ENCODE results near the gene PES1. TPM values are rescaled to one million over a fixed set of nuclear protein-coding genes. Genes with fewer than 3 reads are reported as not detected.
"Not testable (repeated sequence)": the region's sequence is repeated elsewhere in the genome, so short reads cannot be mapped to it uniquely, and the experiment has no call there.

The PES1 gene
- polyA plus RNA-seq, 1 experiment: 109 TPM

DNA sequence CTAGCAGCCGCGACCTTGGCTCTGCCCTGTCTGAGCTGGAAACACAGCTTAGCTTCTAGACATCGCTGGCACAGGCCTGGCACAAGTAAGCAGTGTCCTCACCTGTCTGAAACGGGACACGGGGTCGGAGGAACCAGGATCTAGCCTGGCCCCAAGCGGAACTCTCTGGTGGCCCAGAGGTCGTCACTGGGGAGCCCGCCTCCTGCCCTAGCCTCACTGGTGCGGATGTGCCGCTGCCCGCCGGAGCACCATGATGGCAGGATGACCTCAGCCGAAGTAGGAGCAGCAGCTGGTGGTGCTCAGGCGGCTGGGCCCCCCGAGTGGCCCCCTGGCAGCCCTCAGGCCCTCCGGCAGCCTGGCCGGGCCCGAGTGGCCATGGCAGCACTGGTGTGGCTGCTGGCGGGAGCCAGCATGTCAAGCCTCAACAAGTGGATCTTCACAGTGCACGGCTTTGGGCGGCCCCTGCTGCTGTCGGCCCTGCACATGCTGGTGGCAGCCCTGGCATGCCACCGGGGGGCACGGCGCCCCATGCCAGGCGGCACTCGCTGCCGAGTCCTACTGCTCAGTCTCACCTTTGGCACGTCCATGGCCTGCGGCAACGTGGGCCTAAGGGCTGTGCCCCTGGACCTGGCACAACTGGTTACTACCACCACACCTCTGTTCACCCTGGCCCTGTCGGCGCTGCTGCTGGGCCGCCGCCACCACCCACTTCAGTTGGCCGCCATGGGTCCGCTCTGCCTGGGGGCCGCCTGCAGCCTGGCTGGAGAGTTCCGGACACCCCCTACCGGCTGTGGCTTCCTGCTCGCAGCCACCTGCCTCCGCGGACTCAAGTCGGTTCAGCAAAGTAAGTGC, 44.7 kb upstream of the PES1 start:
- H3K36me3 ChIP-seq (ENCODE audit: control insufficient read depth, insufficient read depth, low read length): no peaks in the 10 kb centered on the region
- DNase-seq (ENCODE audit: low read depth): no peak
- CTCF ChIA-PET: interaction anchor here (0.6 to 7.2 kb wide), 9 partner anchors 8 to 250 kb away, joined by 3 to 282 read pairs (median 10); no protein-coding TSS in a partner anchor
- no peaks in the 10 kb centered on the region for H3K27me3 ChIP-seq (ENCODE audit: control insufficient read depth, insufficient read depth, low read length)
- TF ChIP-seq, protein P1, sequence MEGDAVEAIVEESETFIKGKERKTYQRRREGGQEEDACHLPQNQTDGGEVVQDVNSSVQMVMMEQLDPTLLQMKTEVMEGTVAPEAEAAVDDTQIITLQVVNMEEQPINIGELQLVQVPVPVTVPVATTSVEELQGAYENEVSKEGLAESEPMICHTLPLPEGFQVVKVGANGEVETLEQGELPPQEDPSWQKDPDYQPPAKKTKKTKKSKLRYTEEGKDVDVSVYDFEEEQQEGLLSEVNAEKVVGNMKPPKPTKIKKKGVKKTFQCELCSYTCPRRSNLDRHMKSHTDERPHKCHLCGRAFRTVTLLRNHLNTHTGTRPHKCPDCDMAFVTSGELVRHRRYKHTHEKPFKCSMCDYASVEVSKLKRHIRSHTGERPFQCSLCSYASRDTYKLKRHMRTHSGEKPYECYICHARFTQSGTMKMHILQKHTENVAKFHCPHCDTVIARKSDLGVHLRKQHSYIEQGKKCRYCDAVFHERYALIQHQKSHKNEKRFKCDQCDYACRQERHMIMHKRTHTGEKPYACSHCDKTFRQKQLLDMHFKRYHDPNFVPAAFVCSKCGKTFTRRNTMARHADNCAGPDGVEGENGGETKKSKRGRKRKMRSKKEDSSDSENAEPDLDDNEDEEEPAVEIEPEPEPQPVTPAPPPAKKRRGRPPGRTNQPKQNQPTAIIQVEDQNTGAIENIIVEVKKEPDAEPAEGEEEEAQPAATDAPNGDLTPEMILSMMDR (IDR thresholded peaks at IDR 0.05; ENCODE audit: insufficient read depth, low read depth, low read length): 0 out of 2 replicates have a peak, but pooled peaks have one; percentile 20
- H3K4me3 ChIP-seq (ENCODE audit: low read depth, low read length): peak overlapping the region; percentile 46
- POLR2A ChIA-PET: interaction anchor here (0.6 to 1.0 kb wide), 2 partner anchors 116 to 403 kb away, joined by 3 read pairs; no protein-coding TSS in a partner anchor

DNA sequence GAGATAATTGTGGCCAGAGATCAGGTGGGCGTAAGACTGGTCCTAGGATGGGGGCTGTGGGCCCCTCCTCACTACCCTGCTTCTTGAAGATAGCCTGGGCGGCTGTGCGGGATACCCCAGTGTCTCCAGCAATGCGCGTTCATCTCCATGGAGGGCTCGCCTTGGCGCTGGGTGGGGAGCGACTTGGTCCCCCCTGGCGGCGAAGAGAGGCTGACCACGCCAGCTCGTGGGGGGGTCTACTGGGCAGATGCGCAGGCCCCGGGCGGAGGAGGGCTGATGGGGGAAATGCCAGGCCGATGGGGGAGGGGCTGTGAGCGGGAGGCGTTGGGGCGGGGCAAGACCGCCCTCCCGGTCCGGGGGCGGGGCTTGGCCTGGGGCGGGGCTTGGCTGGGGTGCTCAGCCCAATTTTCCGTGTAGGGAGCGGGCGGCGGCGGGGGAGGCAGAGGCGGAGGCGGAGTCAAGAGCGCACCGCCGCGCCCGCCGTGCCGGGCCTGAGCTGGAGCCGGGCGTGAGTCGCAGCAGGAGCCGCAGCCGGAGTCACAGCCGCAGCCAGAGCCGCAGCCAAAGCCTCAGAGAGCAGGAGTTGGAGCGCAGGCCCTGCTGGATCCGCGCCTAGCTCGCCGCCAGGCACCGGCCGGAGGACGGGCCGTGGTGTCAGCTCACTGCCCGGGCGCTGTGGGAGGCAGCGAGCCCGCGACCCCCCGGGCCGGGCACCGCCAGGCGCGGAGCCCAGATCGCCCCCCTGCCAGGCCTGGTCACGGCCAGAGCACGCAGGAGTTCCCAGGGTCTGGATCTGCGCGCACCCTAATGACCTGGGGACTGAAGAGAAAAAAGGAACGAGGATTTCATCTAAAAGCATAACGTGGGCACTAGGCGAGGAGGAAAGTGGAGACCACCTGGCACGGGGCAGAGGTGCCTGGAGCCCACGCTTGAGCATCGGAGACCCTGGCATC, 43.8 kb upstream of the PES1 start, which contains the start of gene SLC35E4:
SLC35E4 (plus strand) TSS at position 509 of the 953 bp plus-strand sequence. CDS start 670 bp downstream, outside the sequence.
- TF ChIP-seq, protein P1 (IDR thresholded peaks at IDR 0.05; ENCODE audit: insufficient read depth, low read depth, low read length): peak; percentile 54
- ChIA-PET POLR2A (interaction anchor here (0.6 to 1.0 kb wide), 3 partner anchors 117 to 403 kb away, joined by 3 to 4 read pairs (median 3); no protein-coding TSS in a partner anchor), CTCF (interaction anchor here (0.6 to 7.2 kb wide), 45 partner anchors 9 to 310 kb away, joined by 3 to 282 read pairs (median 5); partner anchors contain the start of genes DUSP18 and TCN2)
- no peaks in the 10 kb centered on the region for H3K36me3 ChIP-seq (ENCODE audit: control insufficient read depth, insufficient read depth, low read length)
- DNase-seq (ENCODE audit: low read depth): no peak
- peak within 1 kb of the TSS; percentile 46 for H3K4me3 ChIP-seq (ENCODE audit: low read depth, low read length)
- H3K27me3 ChIP-seq (ENCODE audit: control insufficient read depth, insufficient read depth, low read length): no peaks in the 10 kb centered on the region

DNA sequence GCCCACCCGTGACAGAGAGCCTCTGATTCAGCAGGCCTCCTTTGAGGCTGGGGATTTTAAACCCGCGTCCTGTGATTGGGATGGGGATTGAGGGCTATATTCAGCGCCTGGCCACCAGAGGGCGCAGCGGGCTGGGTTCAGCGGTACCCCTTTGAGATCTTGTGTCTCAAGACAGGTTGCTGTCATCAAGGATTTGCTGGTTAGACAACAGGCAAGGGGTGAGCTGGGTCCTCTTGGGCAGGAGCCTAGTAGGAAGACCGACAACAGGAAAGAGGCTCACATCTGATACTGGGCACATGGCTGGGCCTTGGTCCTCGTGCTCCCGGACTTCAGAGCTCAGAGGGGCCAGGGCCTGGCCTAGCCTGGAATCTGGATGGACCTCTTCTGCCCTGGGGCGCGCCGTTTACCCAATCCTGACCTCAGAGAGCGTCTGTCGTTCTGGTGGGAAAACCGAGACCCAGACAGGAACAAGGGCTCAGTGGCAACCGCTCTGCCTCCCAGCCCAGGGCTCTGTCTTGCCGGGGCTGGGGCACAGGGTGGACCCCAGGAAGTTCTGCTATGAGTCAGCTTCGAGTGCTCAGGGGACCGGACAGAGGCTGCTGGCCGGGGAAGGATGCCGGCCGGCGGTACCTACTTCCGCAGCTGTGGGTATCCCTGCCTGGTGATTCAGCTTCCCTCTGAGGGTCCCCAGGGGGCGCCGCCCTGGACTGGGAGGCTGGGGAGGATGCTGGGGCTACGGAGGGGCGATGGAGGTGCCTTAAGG, 42.9 kb upstream of the PES1 start:
- Histone ChIP-seq H3K36me3 (ENCODE audit: control insufficient read depth, insufficient read depth, low read length) (no peaks in the 10 kb centered on the region), H3K27me3 (ENCODE audit: control insufficient read depth, insufficient read depth, low read length) (no peaks in the 10 kb centered on the region), H3K4me3 (ENCODE audit: low read depth, low read length) (no peak overlapping the region)
- TF ChIP-seq, protein P1 (IDR thresholded peaks at IDR 0.05; ENCODE audit: insufficient read depth, low read depth, low read length): peak; percentile 95
- no peak for DNase-seq (ENCODE audit: low read depth)
- ChIA-PET POLR2A (interaction anchor here (0.5 to 0.6 kb wide), 2 partner anchors 232 to 337 kb away, joined by 4 to 7 read pairs; no protein-coding TSS in a partner anchor), CTCF (interaction anchor here (0.6 to 7.2 kb wide), 53 partner anchors 9 to 311 kb away, joined by 3 to 282 read pairs (median 4); partner anchors contain the start of genes DUSP18 and TCN2)

DNA sequence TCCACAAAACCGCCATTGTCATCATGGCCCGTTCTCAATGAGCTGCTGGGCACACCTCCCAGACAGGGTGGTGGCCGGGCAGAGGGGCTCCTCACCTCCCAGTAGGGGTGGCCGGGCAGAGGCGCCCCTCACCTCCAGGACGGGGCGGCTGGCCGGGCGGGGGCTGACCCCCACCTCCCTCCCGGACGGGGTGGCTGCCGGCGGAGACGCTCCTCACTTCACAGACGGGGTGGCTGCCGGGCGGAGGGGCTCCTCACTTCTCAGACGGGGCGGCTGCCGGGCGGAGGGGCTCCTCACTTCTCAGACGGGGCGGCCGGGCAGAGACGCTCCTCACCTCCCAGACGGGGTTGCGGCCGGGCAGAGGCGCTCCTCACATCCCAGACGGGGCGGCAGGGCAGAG, 39.8 kb upstream of the PES1 start:
- POLR2A ChIA-PET; H3K36me3 ChIP-seq (ENCODE audit: control insufficient read depth, insufficient read depth, low read length); H3K4me3 ChIP-seq (ENCODE audit: low read depth, low read length); H3K27me3 ChIP-seq (ENCODE audit: control insufficient read depth, insufficient read depth, low read length); CTCF ChIA-PET; DNase-seq (ENCODE audit: low read depth): not testable (repeated sequence)

DNA sequence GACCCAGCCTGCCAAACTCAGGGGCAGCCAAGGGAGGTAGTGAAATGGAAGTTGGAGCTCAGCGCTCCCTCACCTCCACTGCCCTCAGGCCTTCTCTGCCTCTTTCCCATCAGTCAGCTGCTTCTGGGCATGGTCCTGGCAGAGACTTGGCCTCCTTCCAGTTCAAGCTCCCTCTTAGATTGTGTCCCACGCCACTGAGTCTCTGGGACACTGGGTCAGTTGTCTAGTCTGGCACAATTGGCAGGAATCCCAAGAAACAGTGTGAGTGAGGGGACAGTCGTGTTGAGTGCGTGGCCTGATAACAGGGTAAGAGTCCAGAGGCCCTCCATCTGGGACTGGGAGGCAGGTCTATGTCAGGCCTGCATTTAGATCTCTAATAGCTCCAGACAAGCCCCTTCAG, 36.8 kb upstream of the PES1 start:
- TF ChIP-seq, protein P1 (IDR thresholded peaks at IDR 0.05; ENCODE audit: insufficient read depth, low read depth, low read length): no peak
- no peaks in the 10 kb centered on the region for H3K27me3 ChIP-seq (ENCODE audit: control insufficient read depth, insufficient read depth, low read length)
- POLR2A ChIA-PET: no interaction called here
- no peaks in the 10 kb centered on the region for H3K36me3 ChIP-seq (ENCODE audit: control insufficient read depth, insufficient read depth, low read length)
- DNase-seq (ENCODE audit: low read depth): no peak
- H3K4me3 ChIP-seq (ENCODE audit: low read depth, low read length): no peak overlapping the region
- CTCF ChIA-PET: interaction anchor here (0.6 to 3.9 kb wide), 7 partner anchors 10 to 292 kb away, joined by 3 to 37 read pairs (median 4); no protein-coding TSS in a partner anchor

All from BJ (cell line).